ENCODE measurements around the gene ORC6. TPM values are rescaled to one million over a fixed set of nuclear protein-coding genes. Genes with fewer than 3 reads are reported as not detected.

Gene ORC6
- total and polyA plus RNA-seq, 9 of the 15 experiments (the other 6 are each of a cell fraction or from before 2014, with no cell fraction given) = 18.7 to 71.4 (median 47.0) TPM

GRCh38 chr16:46686815-46687473 is 2.5 kb upstream of the ORC6 start (continued):
- TF ChIP-seq ZBTB43 (CRISPR knock-in tag; IDR thresholded peaks at IDR 0.05) = no peak

GRCh38 chr16:46687486-46687885 is 2.0 kb upstream of the ORC6 start:
- POLR2A ChIA-PET = interaction anchor here (0.6 kb wide), 2 partner anchors 150 to 167 kb away, joined by 3 read pairs; no protein-coding TSS in a partner anchor
- peak overlapping the region; percentile 98 for H3K4me2 ChIP-seq (ENCODE audit: insufficient read depth, low read length)
- ATAC-seq = no peak
- peaks cover 89% of the 10 kb centered on the region for H3K79me2 ChIP-seq (ENCODE audit: control insufficient read depth, insufficient read depth, low read length)
- peaks cover 6 to 19% of the 10 kb centered on the region in 2 experiments; a peak in 4 of 5 replicates for H3K4me1 ChIP-seq (replicated peaks in 1 of 2; ENCODE audit: control insufficient read depth in 2 of 2, insufficient read depth in 2 of 2, low read length in 2 of 2)
- H3K4me3 ChIP-seq = peak overlapping the region; percentile 76
- peaks cover 21% of the 10 kb centered on the region; the same call in 2 of the 3 replicates for H3K36me3 ChIP-seq (ENCODE audit: control insufficient read depth, insufficient read depth, low read length)
- H3K27ac ChIP-seq (ENCODE audit: extremely low read depth, low read depth, low read length) = peak overlapping the region; percentile 74; the same call in 1 of the 3 replicates
- no peaks in the 10 kb centered on the region for H3K27me3 ChIP-seq (ENCODE audit: control insufficient read depth in 2 of 2, insufficient read depth in 2 of 2, low read length in 2 of 2)
- peak overlapping the region; percentile 56 to 65; a peak in 3 of 4 replicates for H3K9ac ChIP-seq (ENCODE audit: insufficient read depth in 1 of 2, low read depth in 2 of 2, low read length in 2 of 2)
- H2AFZ ChIP-seq (ENCODE audit: low read depth, low read length) = no peak overlapping the region
- H3K9me1 ChIP-seq (ENCODE audit: control insufficient read depth, insufficient read depth, low read length) = no peaks in the 10 kb centered on the region
- 41% methylated on average over 9 of the region's 9 CpGs for WGBS (ENCODE audit: insufficient coverage, low coverage, missing lambda C conversion rate)
- DNase-seq (ENCODE audit: extremely low read depth in 1 of 4, low spot score in 3 of 4) = peak in 1 of 4 experiments; percentile 7
- peaks cover 31% of the 10 kb centered on the region for H4K20me1 ChIP-seq (replicated peaks; ENCODE audit: control insufficient read depth, insufficient read depth, low read length)
- in situ Hi-C loops (cut with MboI) = loop anchor here (5.0 kb wide), 1 partner anchor 65 kb away; no protein-coding TSS in a partner anchor
- H3K9me3 ChIP-seq (replicated peaks; ENCODE audit: control insufficient read depth, insufficient read depth, low read depth, low read length) = no peaks in the 10 kb centered on the region
- TSS peak; percentile 50 for BruUV-seq (replicated peaks)
- CTCF ChIA-PET (ENCODE audit: low intra/inter-chr PET ratio) = interaction anchor here (1.3 kb wide), 1 partner anchor 14 kb away, joined by 3 read pairs; no protein-coding TSS in a partner anchor
- intact Hi-C loops (cut with micrococcal nuclease) = loop anchor here (5.0 kb wide), 1 partner anchor 145 kb away; the partner anchor contains the start of gene C16orf87
- no peak for FAIRE-seq
- TF ChIP-seq HDAC8 (tag; IDR thresholded peaks at IDR 0.05) (no peak), ELF4 (CRISPR knock-in tag; IDR thresholded peaks at IDR 0.05) (no peak), ZNF589 (CRISPR knock-in tag; IDR thresholded peaks at IDR 0.05; ENCODE audit: low read depth) (no peak), TBL1XR1 (IDR thresholded peaks at IDR 0.05; ENCODE audit: low read length in 2 of 2) (no peak), HLTF (IDR thresholded peaks at IDR 0.05) (no peak), ZNF408 (CRISPR knock-in tag; IDR thresholded peaks at IDR 0.05; ENCODE audit: low read depth) (no peak), RB1 (IDR thresholded peaks at IDR 0.05; ENCODE audit: low read depth) (no peak), TCF7 (IDR thresholded peaks at IDR 0.05; ENCODE audit: borderline replicate concordance) (no peak), HDAC2 (IDR thresholded peaks at IDR 0.05) (no peak), ELK1 (CRISPR knock-in tag; IDR thresholded peaks at IDR 0.05) (no peak), ZNF696 (CRISPR knock-in tag; conservative IDR thresholded peaks at IDR 0.05) (no peak), ILF3 (IDR thresholded peaks at IDR 0.05; ENCODE audit: borderline replicate concordance) (no peak), NFIX (CRISPR knock-in tag; IDR thresholded peaks at IDR 0.05; ENCODE audit: low read depth) (no peak), AFF4 (CRISPR knock-in tag; IDR thresholded peaks at IDR 0.05) (no peak)
